RWPE1 (cell line): ENCODE results near the gene INSIG1.

ENCODE experiments used
- CTCF ChIA-PET: fragments of 350-600 bp; sonication (Branson Sonifier 250); formaldehyde crosslinking; extraction: SDS; loops from one replicate; lab custom pipeline; 2021; lab: Yijun Ruan, JAX
- POLR2A ChIA-PET: fragments of 400-600 bp; formaldehyde crosslinking; extraction: SDS; loops from one replicate; lab custom pipeline; 2020; ENCODE audit warnings: antibody characterized with exemption; ENCODE audit not compliant: low non-redundant PET; lab: Yijun Ruan, JAX
- DNase-seq: peaks from one replicate; pipeline ENCODE4 v3.0.0; 2012; ENCODE audit warnings: low spot score
- H3K27ac ChIP-seq: fragments of 450-650 bp; 2 replicates; pipeline ENCODE4 v1.5.1; 2017
- CTCF ChIP-seq: fragments of 450-650 bp; conservative IDR thresholded peaks from 2 replicates; pipeline ENCODE4 v1.5.1; 2017; ENCODE audit warnings: low read depth, mild to moderate bottlenecking

Gene INSIG1

GRCh38 chr7:155259866-155260497, 37.7 kb upstream of the INSIG1 start:
- ChIA-PET POLR2A (no interaction called here), CTCF (no interaction called here)
- no peak overlapping the region for H3K27ac ChIP-seq
- no peak for DNase-seq
- TF ChIP-seq CTCF: no peak

GRCh38 chr7:155260498-155260872, 37.2 kb upstream of the INSIG1 start:
- no peak for TF ChIP-seq CTCF
- no peak overlapping the region for H3K27ac ChIP-seq
- ChIA-PET POLR2A (no interaction called here), CTCF (no interaction called here)
- no peak for DNase-seq

- no peak overlapping the region for H3K27ac ChIP-seq
- CTCF ChIA-PET: interaction anchor here (0.6 kb wide), 1 partner anchor 507 kb away, joined by 3 read pairs; no protein-coding TSS in a partner anchor
- TF ChIP-seq CTCF: no peak
- POLR2A ChIA-PET: no interaction called here
- no peak for DNase-seq
Measured at GRCh38 chr7:155261031-155261985, 36.4 kb upstream of the INSIG1 start.

GRCh38 chr7:155262031-155262430, 35.6 kb upstream of the INSIG1 start:
- TF ChIP-seq CTCF: no peak
- H3K27ac ChIP-seq: no peak overlapping the region
- no peak for DNase-seq
- POLR2A ChIA-PET: no interaction called here
- CTCF ChIA-PET: interaction anchor here (0.6 kb wide), 1 partner anchor 37 kb away, joined by 4 read pairs; no protein-coding TSS in a partner anchor

- H3K27ac ChIP-seq: no peak overlapping the region
- ChIA-PET CTCF (no interaction called here), POLR2A (no interaction called here)
- TF ChIP-seq CTCF: no peak
- DNase-seq: no peak
Measured at GRCh38 chr7:155263051-155263450, 34.6 kb upstream of the INSIG1 start.

- POLR2A ChIA-PET: no interaction called here
- CTCF ChIA-PET: no interaction called here
- no peak for DNase-seq
Measured at GRCh38 chr7:155263581-155264143, 34.0 kb upstream of the INSIG1 start.

More at GRCh38 chr7:155263581-155264143, 34.0 kb upstream of the INSIG1 start:
- no peak for TF ChIP-seq CTCF
- H3K27ac ChIP-seq: no peak overlapping the region
